8988T (cell line): ENCODE results near the gene OR10AD1.
"Not testable (repeated sequence)": the region's sequence is repeated elsewhere in the genome, so short reads cannot be mapped to it uniquely, and the experiment has no call there.

Experiments
- DNase-seq: peaks from one replicate; pipeline ENCODE4 v3.0.0; 2011

OR10AD1 gene

GRCh38 chr12:48203192-48203591 lies at the start of gene OR10AD1:
Gene OR10AD1, minus strand, starts transcription at chr12:48203292. Its CDS starts 0 bp downstream, at chr12:48203292.
- no peak for DNase-seq

- no peak for DNase-seq
Measured at GRCh38 chr12:48247181-48247966, 44.3 kb upstream of the OR10AD1 start.

- no peak for DNase-seq
Measured at GRCh38 chr12:48237162-48237561, 34.1 kb upstream of the OR10AD1 start.

- DNase-seq: no peak
Measured at GRCh38 chr12:48235796-48236333, 32.8 kb upstream of the OR10AD1 start.

- DNase-seq: not testable (repeated sequence)
Measured at GRCh38 chr12:48231169-48231958, 28.3 kb upstream of the OR10AD1 start.

- not testable (repeated sequence) for DNase-seq
Measured at GRCh38 chr12:48224533-48224932, 21.4 kb upstream of the OR10AD1 start.

- DNase-seq: no peak
Measured at GRCh38 chr12:48221645-48222044, 18.6 kb upstream of the OR10AD1 start.

GRCh38 chr12:48220701-48221100 lies 17.6 kb upstream of the OR10AD1 start:
- DNase-seq: no peak

- DNase-seq: no peak
Measured at GRCh38 chr12:48219631-48220030, 16.5 kb upstream of the OR10AD1 start.

- no peak for DNase-seq
Measured at GRCh38 chr12:48216785-48217184, 13.7 kb upstream of the OR10AD1 start.

GRCh38 chr12:48209495-48209894 lies 6.4 kb upstream of the OR10AD1 start:
- DNase-seq: not testable (repeated sequence)

- DNase-seq: no peak
Measured at GRCh38 chr12:48202766-48203165, 326 bp downstream of the OR10AD1 start.

- no peak for DNase-seq
Measured at GRCh38 chr12:48201516-48201915, 1.6 kb downstream of the OR10AD1 start.

- DNase-seq: no peak
Measured at GRCh38 chr12:48201091-48201490, 2.0 kb downstream of the OR10AD1 start.

GRCh38 chr12:48199774-48200221 lies 3.3 kb downstream of the OR10AD1 start:
- no peak for DNase-seq

- DNase-seq: no peak
Measured at GRCh38 chr12:48198985-48199384, 4.1 kb downstream of the OR10AD1 start.

- no peak for DNase-seq
Measured at GRCh38 chr12:48198672-48198971, 4.5 kb downstream of the OR10AD1 start.

GRCh38 chr12:48197971-48198671 lies 5.0 kb downstream of the OR10AD1 start:
- DNase-seq: peak; percentile 69

- DNase-seq: no peak
Measured at GRCh38 chr12:48197549-48197970, 5.5 kb downstream of the OR10AD1 start.

- no peak for DNase-seq
Measured at GRCh38 chr12:48194799-48195201, 8.3 kb downstream of the OR10AD1 start.

GRCh38 chr12:48193623-48194022 lies 9.5 kb downstream of the OR10AD1 start:
- no peak for DNase-seq

GRCh38 chr12:48192861-48193260 lies 10.2 kb downstream of the OR10AD1 start:
- no peak for DNase-seq

GRCh38 chr12:48191096-48191495 lies 12.0 kb downstream of the OR10AD1 start:
- no peak for DNase-seq
